Upper lobe of right lung (tissue), 1 donor: ENCODE data around the gene TAF3. TPM values are rescaled to one million over a fixed set of nuclear protein-coding genes. Genes with fewer than 3 reads are reported as not detected.

Source experiments
- ATAC-seq: fragments of 200-7000 bp; cut with Tn5 transposase; one replicate; pipeline ENCODE4 v1.9.1; 2020; ENCODE audit warnings: mild to moderate bottlenecking, moderate library complexity
- DNase-seq: peaks from one replicate; pipeline ENCODE4 v3.0.0-alpha.2; 2020
- H3K27ac ChIP-seq: fragments of 200-600 bp; one replicate; pipeline ENCODE4 v1.8.0; 2022
- H3K27me3 ChIP-seq: fragments of 200-600 bp; one replicate; pipeline ENCODE4 v1.8.0; 2022; ENCODE audit warnings: mild to moderate bottlenecking
- H3K36me3 ChIP-seq: fragments of 200-600 bp; one replicate; pipeline ENCODE4 v1.8.0; 2022
- H3K4me1 ChIP-seq: fragments of 200-600 bp; one replicate; pipeline ENCODE4 v1.8.0; 2022
- H3K4me3 ChIP-seq: fragments of 200-600 bp; one replicate; pipeline ENCODE4 v1.8.0; 2022; ENCODE audit warnings: mild to moderate bottlenecking
- H3K9me3 ChIP-seq: fragments of 200-600 bp; one replicate; pipeline ENCODE4 v1.8.0; 2022
- intact Hi-C: fragments of 100-400 bp; cut with DNase I; formaldehyde crosslinking; loops from one replicate; pipeline ENCODE4 v1.11.0; 2022
- total RNA-seq: library from RNA; stranded (reverse); fragmentation: NEBNext Ultra II Directional; extraction: Animal tissue kit (Norgen Biotek cat#: 25700); gene quantifications from one replicate; pipeline ENCODE4 v1.2.1, GENCODE V29; 2021
- TF ChIP-seq, protein P1 (sequence below): fragments of 200-600 bp; IDR thresholded peaks from one replicate; pipeline ENCODE4 v1.8.0; 2022; ENCODE audit warnings: antibody characterized with exemption
- donor health status: DM: no; HTN: yes; CAD: no; lungs with severe emphysema.

TAF3 gene
- total RNA-seq, 1 donor from 2014 or later, result 11.8 TPM

DNA sequence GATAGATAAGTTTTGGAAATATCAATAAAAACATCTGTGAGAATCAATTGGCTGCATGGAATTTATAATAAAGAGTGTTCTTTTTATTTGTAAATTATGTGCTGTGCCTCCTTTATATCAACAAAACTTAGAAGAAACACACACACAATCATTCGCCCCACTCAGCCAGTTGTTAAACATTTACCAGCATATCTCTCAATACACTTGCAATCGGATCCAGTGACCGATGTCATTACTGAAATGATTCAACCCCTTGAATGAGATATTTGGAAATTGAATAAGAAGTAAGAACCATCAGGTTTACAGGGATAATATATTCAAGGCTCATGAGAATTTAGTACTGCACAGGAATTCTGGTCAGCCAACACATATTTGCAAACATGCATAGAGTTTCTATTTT is 35.6 kb downstream of the TAF3 start:
- ATAC-seq (no peak), DNase-seq (no peak)
- no peak overlapping the region for H3K27ac ChIP-seq
- H3K4me3 ChIP-seq, result no peak overlapping the region
- TF ChIP-seq, protein P1, sequence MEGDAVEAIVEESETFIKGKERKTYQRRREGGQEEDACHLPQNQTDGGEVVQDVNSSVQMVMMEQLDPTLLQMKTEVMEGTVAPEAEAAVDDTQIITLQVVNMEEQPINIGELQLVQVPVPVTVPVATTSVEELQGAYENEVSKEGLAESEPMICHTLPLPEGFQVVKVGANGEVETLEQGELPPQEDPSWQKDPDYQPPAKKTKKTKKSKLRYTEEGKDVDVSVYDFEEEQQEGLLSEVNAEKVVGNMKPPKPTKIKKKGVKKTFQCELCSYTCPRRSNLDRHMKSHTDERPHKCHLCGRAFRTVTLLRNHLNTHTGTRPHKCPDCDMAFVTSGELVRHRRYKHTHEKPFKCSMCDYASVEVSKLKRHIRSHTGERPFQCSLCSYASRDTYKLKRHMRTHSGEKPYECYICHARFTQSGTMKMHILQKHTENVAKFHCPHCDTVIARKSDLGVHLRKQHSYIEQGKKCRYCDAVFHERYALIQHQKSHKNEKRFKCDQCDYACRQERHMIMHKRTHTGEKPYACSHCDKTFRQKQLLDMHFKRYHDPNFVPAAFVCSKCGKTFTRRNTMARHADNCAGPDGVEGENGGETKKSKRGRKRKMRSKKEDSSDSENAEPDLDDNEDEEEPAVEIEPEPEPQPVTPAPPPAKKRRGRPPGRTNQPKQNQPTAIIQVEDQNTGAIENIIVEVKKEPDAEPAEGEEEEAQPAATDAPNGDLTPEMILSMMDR, result no peak
- intact Hi-C loops, result no loop called here
- H3K27me3 ChIP-seq, result no peaks in the 10 kb centered on the region
- peaks cover 21% of the 10 kb centered on the region for H3K4me1 ChIP-seq
- H3K9me3 ChIP-seq, result no peaks in the 10 kb centered on the region
- H3K36me3 ChIP-seq, result no peaks in the 10 kb centered on the region

GRCh38 chr10:7855205-7855604 is 36.9 kb downstream of the TAF3 start:
- no peak for ATAC-seq
- TF ChIP-seq, protein P1, result no peak
- no peaks in the 10 kb centered on the region for H3K36me3 ChIP-seq
- no peaks in the 10 kb centered on the region for H3K27me3 ChIP-seq
- H3K4me3 ChIP-seq, result no peak overlapping the region
- H3K4me1 ChIP-seq, result peaks cover 21% of the 10 kb centered on the region
- H3K9me3 ChIP-seq, result no peaks in the 10 kb centered on the region
- H3K27ac ChIP-seq, result no peak overlapping the region
- no peak for DNase-seq
- intact Hi-C loops, result no loop called here

DNA sequence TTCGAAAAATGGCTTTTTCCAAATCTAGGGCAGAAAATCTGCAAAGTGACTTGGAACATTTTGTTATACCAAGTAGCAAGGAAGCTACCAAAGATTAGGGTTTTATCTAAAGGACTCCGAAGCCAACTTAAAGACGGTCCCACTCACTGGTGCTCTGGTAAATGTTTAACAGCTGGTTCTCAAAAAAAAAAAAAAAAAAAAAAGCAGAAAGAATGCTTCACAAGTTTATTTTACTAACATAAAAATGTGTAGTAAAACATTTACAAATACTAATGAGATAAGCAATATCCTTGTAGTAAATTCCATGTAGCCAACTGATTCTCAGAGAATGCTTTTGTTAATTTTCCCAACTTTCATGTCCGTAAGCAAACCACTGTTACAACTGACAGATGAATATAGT is 38.4 kb downstream of the TAF3 start:
- ATAC-seq, result no peak
- intact Hi-C loops, result no loop called here

DNA sequence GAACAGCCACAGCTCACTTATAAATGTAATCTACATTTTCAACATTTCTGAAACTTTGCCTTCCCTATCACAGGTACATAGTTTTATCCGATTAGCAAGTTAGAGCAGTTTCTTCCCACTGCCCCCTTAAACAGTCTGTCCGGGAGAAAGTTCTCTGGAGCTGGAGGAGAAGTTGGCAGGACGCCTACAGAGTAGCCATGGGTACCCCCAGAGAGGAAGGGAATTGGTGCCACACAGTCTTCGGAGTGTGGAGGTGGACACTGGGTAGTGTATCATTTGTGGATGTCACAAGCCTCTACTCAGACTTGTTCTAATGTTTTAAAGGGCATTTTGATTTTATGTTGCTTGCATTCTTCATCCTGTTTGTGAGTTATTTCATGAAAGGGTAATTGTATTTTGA is 39.0 kb downstream of the TAF3 start:
- no peak for DNase-seq
- Histone ChIP-seq H3K4me3 (no peak overlapping the region), H3K36me3 (no peaks in the 10 kb centered on the region), H3K27ac (no peak overlapping the region), H3K4me1 (peaks cover 19% of the 10 kb centered on the region), H3K27me3 (no peaks in the 10 kb centered on the region), H3K9me3 (peaks cover 8% of the 10 kb centered on the region)
- TF ChIP-seq, protein P1, result no peak
- ATAC-seq, result peak; percentile 48
- intact Hi-C loops, result no loop called here

More for the DNA sequence above, 38.4 kb downstream of the TAF3 start:
- DNase-seq, result no peak
- H3K36me3 ChIP-seq, result no peaks in the 10 kb centered on the region
- no peaks in the 10 kb centered on the region for H3K27me3 ChIP-seq
- H3K27ac ChIP-seq, result no peak overlapping the region
- H3K9me3 ChIP-seq, result peaks cover 8% of the 10 kb centered on the region
- peaks cover 21% of the 10 kb centered on the region for H3K4me1 ChIP-seq
- no peak overlapping the region for H3K4me3 ChIP-seq
- TF ChIP-seq, protein P1, result no peak

GRCh38 chr10:7861509-7862120 is 43.3 kb downstream of the TAF3 start:
- Histone ChIP-seq H3K27ac (no peak overlapping the region), H3K9me3 (peaks cover 8% of the 10 kb centered on the region), H3K4me3 (no peak overlapping the region), H3K27me3 (no peaks in the 10 kb centered on the region), H3K36me3 (no peaks in the 10 kb centered on the region), H3K4me1 (peaks cover 10% of the 10 kb centered on the region)
- ATAC-seq (no peak), DNase-seq (no peak)
- intact Hi-C loops, result no loop called here
- TF ChIP-seq, protein P1, result no peak

GRCh38 chr10:7862121-7862514 is 43.8 kb downstream of the TAF3 start:
- no peaks in the 10 kb centered on the region for H3K36me3 ChIP-seq
- H3K27me3 ChIP-seq, result no peaks in the 10 kb centered on the region
- ATAC-seq, result no peak
- peaks cover 5% of the 10 kb centered on the region for H3K4me1 ChIP-seq
- no peak overlapping the region for H3K4me3 ChIP-seq
- TF ChIP-seq, protein P1, result no peak
- peaks cover 8% of the 10 kb centered on the region for H3K9me3 ChIP-seq
- H3K27ac ChIP-seq, result no peak overlapping the region
- no peak for DNase-seq
- intact Hi-C loops, result no loop called here
